Thoracic aorta (tissue), 2 donors: Measurements from ENCODE around the gene TCF20. TPM values are rescaled to one million over a fixed set of nuclear protein-coding genes. Genes with fewer than 3 reads are reported as not detected.

Source experiments
- ATAC-seq: fragments of 150-250 bp; one replicate; pipeline ENCODE4 v1.8.0; 2017; ENCODE audit warnings: low read depth; ENCODE audit not compliant: insufficient number of reproducible peaks, low FRiP score
- DNase-seq: peaks from one replicate; pipeline ENCODE4 v3.0.0-alpha.2; 2020; ENCODE audit warnings: low spot score
- H3K27ac ChIP-seq, 2 donors: fragments of 200-600 bp; sonication (generic); 1 replicate in 1 of 2; 2 replicates in 1 of 2; pipeline ENCODE4 v1.5.1; 2016; ENCODE audit warnings: mild to moderate bottlenecking in 2 of 2, moderate library complexity in 2 of 2
- H3K27me3 ChIP-seq: fragments of 200-600 bp; sonication (generic); replicated peaks from 2 replicates; pipeline ENCODE4 v1.6.0; 2016; ENCODE audit warnings: mild to moderate bottlenecking; ENCODE audit not compliant: insufficient read depth
- H3K36me3 ChIP-seq: fragments of 200-600 bp; sonication (generic); one replicate; pipeline ENCODE4 v1.5.1; 2016
- H3K4me1 ChIP-seq, 2 donors: fragments of 200-600 bp; sonication (generic); 1 replicate in 1 of 2; 2 replicates in 1 of 2; pipeline versions ENCODE4 v1.5.1 to v1.6.0; 2016; ENCODE audit warnings: low read depth in 2 of 2, mild to moderate bottlenecking in 1 of 2; ENCODE audit not compliant: control insufficient read depth in 1 of 2
- H3K4me3 ChIP-seq: fragments of 200-600 bp; sonication (generic); 2 replicates; pipeline ENCODE4 v1.5.1; 2016; ENCODE audit warnings: mild to moderate bottlenecking
- H3K9me3 ChIP-seq: fragments of 200-600 bp; sonication (generic); 2 replicates; pipeline ENCODE4 v1.5.1; 2016
- CTCF ChIP-seq: fragments of 200-600 bp; sonication (generic); IDR thresholded peaks from one replicate; pipeline ENCODE4 v1.5.1; 2019; ENCODE audit warnings: antibody characterized with exemption
- total RNA-seq, 2 donors: library from RNA; depleted of rRNA; stranded (reverse); fragments of >200 nt; gene quantifications; one replicate each; pipeline versions ENCODE4 v1.1.0 to v1.2.3, GENCODE V29; 2016

Gene TCF20
- total RNA-seq, 2 donors from 2014 or later = 25.7 to 30.3 TPM

- ATAC-seq (no peak), DNase-seq (no peak)
- no peak overlapping the region for H3K4me3 ChIP-seq
- no peak overlapping the region for H3K27ac ChIP-seq
- H3K27me3 ChIP-seq = no peaks in the 10 kb centered on the region
- TF ChIP-seq CTCF = no peak
- no peaks in the 10 kb centered on the region for H3K36me3 ChIP-seq
- peaks cover 14 to 22% of the 10 kb centered on the region in 2 donors for H3K4me1 ChIP-seq
- no peaks in the 10 kb centered on the region for H3K9me3 ChIP-seq
These were observed 38.5 kb downstream of the TCF20 start for GRCh38 chr22:42231929-42232328.

- no peaks in the 10 kb centered on the region for H3K27me3 ChIP-seq
- H3K36me3 ChIP-seq = no peaks in the 10 kb centered on the region
- no peak overlapping the region for H3K27ac ChIP-seq
- no peak overlapping the region for H3K4me3 ChIP-seq
- H3K4me1 ChIP-seq = peaks cover 14 to 22% of the 10 kb centered on the region in 2 donors
- DNase-seq (no peak), ATAC-seq (no peak)
- no peaks in the 10 kb centered on the region for H3K9me3 ChIP-seq
- TF ChIP-seq CTCF = no peak
These were observed 40.9 kb downstream of the TCF20 start for GRCh38 chr22:42229455-42230149.

- DNase-seq = no peak
- Histone ChIP-seq H3K27ac (no peak overlapping the region), H3K4me1 (peaks cover 14 to 22% of the 10 kb centered on the region in 2 donors), H3K4me3 (no peak overlapping the region), H3K36me3 (no peaks in the 10 kb centered on the region), H3K9me3 (no peaks in the 10 kb centered on the region), H3K27me3 (no peaks in the 10 kb centered on the region)
- no peak for ATAC-seq
- TF ChIP-seq CTCF = no peak
These were observed 42.0 kb downstream of the TCF20 start for GRCh38 chr22:42228483-42228882.

GRCh38 chr22:42227435-42227834 lies 43.0 kb downstream of the TCF20 start:
- Histone ChIP-seq H3K9me3 (no peaks in the 10 kb centered on the region), H3K27ac (no peak overlapping the region)
- DNase-seq = no peak

GRCh38 chr22:42225841-42226240 lies 44.6 kb downstream of the TCF20 start:
- Histone ChIP-seq H3K4me3 (no peak overlapping the region), H3K4me1 (peaks cover 14 to 22% of the 10 kb centered on the region in 2 donors), H3K9me3 (no peaks in the 10 kb centered on the region), H3K36me3 (no peaks in the 10 kb centered on the region), H3K27me3 (no peaks in the 10 kb centered on the region), H3K27ac (no peak overlapping the region)
- no peak for DNase-seq
- no peak for TF ChIP-seq CTCF
- no peak for ATAC-seq

More at GRCh38 chr22:42227435-42227834, 43.0 kb downstream of the TCF20 start:
- TF ChIP-seq CTCF = no peak
- no peak for ATAC-seq
- no peaks in the 10 kb centered on the region for H3K27me3 ChIP-seq
- peaks cover 14 to 22% of the 10 kb centered on the region in 2 donors for H3K4me1 ChIP-seq
- no peaks in the 10 kb centered on the region for H3K36me3 ChIP-seq
- no peak overlapping the region for H3K4me3 ChIP-seq
